GF-D8 (cell line): ENCODE results near the gene IMPDH1.

Experiments used
- DNase-seq: peaks from one replicate; lab custom pipeline; 2025; lab: John Stamatoyannopoulos, UW

The IMPDH1 gene

GRCh38 chr7:128387216-128388144 is 22.3 kb downstream of the IMPDH1 start:
- no peak for DNase-seq

GRCh38 chr7:128385988-128386925 is 23.5 kb downstream of the IMPDH1 start:
- DNase-seq, result no peak

- peak; percentile 29 for DNase-seq
Observed at GRCh38 chr7:128384726-128385125, 25.1 kb downstream of the IMPDH1 start.

- DNase-seq, result no peak
Observed at GRCh38 chr7:128383776-128384175, 26.0 kb downstream of the IMPDH1 start.

GRCh38 chr7:128381161-128381821 is 28.5 kb downstream of the IMPDH1 start:
- no peak for DNase-seq

GRCh38 chr7:128380483-128381106 is 29.2 kb downstream of the IMPDH1 start:
- DNase-seq, result no peak

GRCh38 chr7:128379900-128380479 is 29.8 kb downstream of the IMPDH1 start:
- DNase-seq, result no peak

GRCh38 chr7:128378637-128379036 is 31.1 kb downstream of the IMPDH1 start:
- no peak for DNase-seq

- no peak for DNase-seq
Observed at GRCh38 chr7:128376077-128376476, 33.7 kb downstream of the IMPDH1 start.

- DNase-seq, result no peak
Observed at GRCh38 chr7:128374041-128374440, 35.7 kb downstream of the IMPDH1 start.

- no peak for DNase-seq
Observed at GRCh38 chr7:128373606-128374005, 36.2 kb downstream of the IMPDH1 start.

GRCh38 chr7:128370491-128370890 is 39.3 kb downstream of the IMPDH1 start:
- no peak for DNase-seq

GRCh38 chr7:128366986-128367385 is 42.8 kb downstream of the IMPDH1 start:
- DNase-seq, result no peak

GRCh38 chr7:128366300-128366699 is 43.5 kb downstream of the IMPDH1 start:
- DNase-seq, result no peak

- no peak for DNase-seq
Observed at GRCh38 chr7:128365432-128365831, 44.4 kb downstream of the IMPDH1 start.

- no peak for DNase-seq
Observed at GRCh38 chr7:128364166-128364870, 45.5 kb downstream of the IMPDH1 start.

- DNase-seq, result no peak
Observed at GRCh38 chr7:128363261-128363721, 46.5 kb downstream of the IMPDH1 start.

GRCh38 chr7:128362670-128363069 is 47.1 kb downstream of the IMPDH1 start:
- no peak for DNase-seq

GRCh38 chr7:128361411-128362379 is 48.1 kb downstream of the IMPDH1 start, which contains the start of gene PRRT4:
Gene PRRT4 (minus strand): TSS chr7:128361690.
- DNase-seq, result peak; percentile 52
